ENCODE measurements around the gene CEP85L. TPM values are rescaled to one million over a fixed set of nuclear protein-coding genes. Genes with fewer than 3 reads are reported as not detected.
A peak's percentile ranks its signal among the peaks of the same experiment; 100 is the strongest.

Gene CEP85L
- total and polyA plus RNA-seq, 4 experiments from 2014 or later: 32.7 to 71.1 (median 50.4) TPM

DNA sequence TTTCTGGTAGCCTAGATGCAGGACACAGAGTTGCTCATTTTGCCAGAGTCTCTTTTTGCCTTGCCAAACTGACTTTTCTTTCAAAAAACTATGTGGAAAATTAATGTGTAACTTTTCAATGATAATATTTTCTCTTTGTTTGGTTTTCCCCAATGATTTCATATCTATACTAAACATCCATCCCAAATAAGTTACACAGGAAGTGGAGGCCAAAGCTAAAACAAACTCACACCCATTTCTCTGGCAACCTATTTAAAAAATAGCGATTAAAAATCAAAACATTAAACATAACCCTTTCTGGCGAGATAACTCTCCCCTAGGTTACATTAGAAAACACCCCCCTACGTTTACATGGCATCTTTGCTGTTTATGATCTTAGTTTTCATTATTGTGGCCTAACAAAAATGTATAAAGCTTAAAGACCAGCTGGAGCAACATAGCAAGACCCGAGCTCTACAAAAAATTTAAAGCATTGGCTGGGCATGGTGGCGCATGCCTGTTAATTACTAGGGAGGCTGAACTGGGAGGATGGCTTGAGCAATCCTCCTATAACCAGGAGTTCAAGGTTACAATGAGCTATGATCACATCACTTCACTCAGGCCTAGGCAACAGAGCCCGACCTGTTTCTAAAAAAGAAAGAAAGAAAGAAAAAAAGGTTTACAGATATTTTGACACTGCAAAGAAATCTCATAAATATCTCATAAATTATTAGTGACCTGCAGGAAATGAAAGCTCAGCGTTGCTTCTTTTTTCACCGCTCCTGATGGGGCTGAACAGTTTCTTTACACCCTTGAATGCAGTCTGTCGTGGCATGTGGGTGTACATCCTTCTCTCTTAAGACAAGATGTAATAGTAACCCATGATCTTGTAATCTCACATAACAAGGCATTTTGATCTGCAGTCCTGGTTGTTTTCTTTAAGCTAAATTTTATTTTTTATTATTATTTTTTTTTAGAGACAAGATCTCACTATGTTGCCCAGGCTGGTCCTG, 32.8 kb upstream of the CEP85L start:
- H3K9me3 ChIP-seq (ENCODE audit: control insufficient read depth in 1 of 2, low read length in 2 of 2): no peaks in the 10 kb centered on the region
- intact Hi-C loops (cut with micrococcal nuclease): no loop called here
- no peak for DNase-seq
- no peaks in the 10 kb centered on the region for H3K36me3 ChIP-seq (ENCODE audit: insufficient read depth, low read length)
- H3K4me1 ChIP-seq (ENCODE audit: insufficient read depth, low read length): peaks cover 63% of the 10 kb centered on the region
- Mint-ChIP-seq H3K4me1 (peaks cover 55 to 78% (median 67%) of the 10 kb centered on the region in 4 donors), H3K4me3 (peak overlapping the region in 6 of 8 donors; percentile 39 to 84 (median 57)), H3K36me3 (peaks cover 12 to 13% of the 10 kb centered on the region in 2 donors), H3K27ac (peak overlapping the region; percentile 50 to 93 (median 74)), H3K9me3 (no peaks in the 10 kb centered on the region), H3K27me3 (no peaks in the 10 kb centered on the region)
- POLR2A ChIA-PET (ENCODE audit: partially characterized antibody): interaction anchor here (0.8 to 3.1 kb wide), 6 partner anchors 8 to 117 kb away, joined by 3 to 38 read pairs (median 6); partner anchors contain the start of gene CEP85L
- no peak overlapping the region for H3K4me3 ChIP-seq (ENCODE audit: low read length in 2 of 2)
- H3K27ac ChIP-seq (ENCODE audit: low read depth, low read length): no peak overlapping the region
- H3K27me3 ChIP-seq (ENCODE audit: insufficient read depth, low read length): no peaks in the 10 kb centered on the region
- CTCF ChIA-PET (ENCODE audit: partially characterized antibody): interaction anchor here (0.8 to 3.1 kb wide), 7 partner anchors 13 to 116 kb away, joined by 3 to 14 read pairs (median 4); no protein-coding TSS in a partner anchor

- Histone ChIP-seq H3K27ac (ENCODE audit: low read depth, low read length) (no peak overlapping the region), H3K9me3 (ENCODE audit: control insufficient read depth in 1 of 2, low read length in 2 of 2) (no peaks in the 10 kb centered on the region), H3K4me1 (ENCODE audit: insufficient read depth, low read length) (peaks cover 57% of the 10 kb centered on the region), H3K4me3 (ENCODE audit: low read length in 2 of 2) (no peak overlapping the region), H3K27me3 (ENCODE audit: insufficient read depth, low read length) (no peaks in the 10 kb centered on the region), H3K36me3 (ENCODE audit: insufficient read depth, low read length) (no peaks in the 10 kb centered on the region)
- peaks cover 3 to 12% of the 10 kb centered on the region in 2 donors for H3K36me3 Mint-ChIP-seq
- H3K9me3 Mint-ChIP-seq: peaks cover 0 to 4% (median 0%) of the 10 kb centered on the region in 8 donors
- intact Hi-C loops (cut with micrococcal nuclease): loop anchor here (2.0 kb wide), 1 partner anchor 16 kb away; no protein-coding TSS in a partner anchor
- H3K27ac Mint-ChIP-seq: peak overlapping the region; percentile 2 to 84 (median 34)
- H3K4me1 Mint-ChIP-seq: peaks cover 57 to 74% (median 66%) of the 10 kb centered on the region in 4 donors
- POLR2A ChIA-PET (ENCODE audit: partially characterized antibody): interaction anchor here (1.9 kb wide), 1 partner anchor 29 kb away, joined by 8 read pairs; no protein-coding TSS in a partner anchor
- DNase-seq: peak in 1 of 5 donors; percentile 37
- H3K4me3 Mint-ChIP-seq: peak overlapping the region in 7 of 8 donors; percentile 3 to 67 (median 25)
- H3K27me3 Mint-ChIP-seq: no peaks in the 10 kb centered on the region
- CTCF ChIA-PET (ENCODE audit: partially characterized antibody): interaction anchor here (0.9 to 1.2 kb wide), 2 partner anchors 13 to 120 kb away, joined by 3 read pairs; no protein-coding TSS in a partner anchor
Measured at GRCh38 chr6:118680452-118681095, 29.2 kb upstream of the CEP85L start.

- ChIA-PET POLR2A (ENCODE audit: partially characterized antibody) (no interaction called here), CTCF (ENCODE audit: partially characterized antibody) (interaction anchor here (0.9 kb wide), 1 partner anchor 12 kb away, joined by 3 read pairs; no protein-coding TSS in a partner anchor)
- Histone ChIP-seq H3K36me3 (ENCODE audit: insufficient read depth, low read length) (no peaks in the 10 kb centered on the region), H3K4me3 (ENCODE audit: low read length in 2 of 2) (no peak overlapping the region), H3K9me3 (ENCODE audit: control insufficient read depth in 1 of 2, low read length in 2 of 2) (no peaks in the 10 kb centered on the region), H3K27ac (ENCODE audit: low read depth, low read length) (no peak overlapping the region), H3K4me1 (ENCODE audit: insufficient read depth, low read length) (peaks cover 50% of the 10 kb centered on the region), H3K27me3 (ENCODE audit: insufficient read depth, low read length) (no peaks in the 10 kb centered on the region)
- Mint-ChIP-seq H3K27ac (peak overlapping the region in 4 of 7 donors; percentile 16 to 54 (median 32)), H3K36me3 (peaks cover 2 to 12% of the 10 kb centered on the region in 2 donors), H3K9me3 (peaks cover 0 to 5% (median 0%) of the 10 kb centered on the region in 8 donors), H3K4me1 (peaks cover 54 to 72% (median 66%) of the 10 kb centered on the region in 4 donors), H3K4me3 (peak overlapping the region in 4 of 8 donors; percentile 8 to 59 (median 48)), H3K27me3 (no peaks in the 10 kb centered on the region)
- DNase-seq: no peak
- intact Hi-C loops (cut with micrococcal nuclease): loop anchor here (2.0 kb wide), 1 partner anchor 29 kb away; the partner anchor contains the start of gene CEP85L
Measured at GRCh38 chr6:118679327-118679901, 28.0 kb upstream of the CEP85L start.

DNA sequence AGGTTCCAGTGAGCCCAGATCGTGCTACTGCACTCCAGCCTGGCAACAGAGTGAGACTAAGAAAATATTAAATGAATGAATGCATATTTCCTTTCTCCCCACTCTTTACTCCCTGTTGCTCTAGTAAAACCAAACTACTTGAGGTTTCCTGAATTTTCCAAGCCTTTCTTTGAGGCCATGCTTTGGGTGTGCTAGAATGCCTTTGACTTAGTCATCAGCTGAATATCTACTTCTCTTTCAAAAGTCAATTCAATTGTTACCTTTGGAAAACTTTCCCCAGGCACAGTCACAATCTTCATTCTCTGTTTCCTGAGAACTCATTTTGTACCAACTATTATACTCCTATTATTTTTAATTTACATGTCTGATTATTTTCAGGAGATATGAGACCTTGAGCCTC, 27.5 kb upstream of the CEP85L start:
- no peak overlapping the region for H3K4me3 ChIP-seq (ENCODE audit: low read length in 2 of 2)
- CTCF ChIA-PET (ENCODE audit: partially characterized antibody): no interaction called here
- no peak overlapping the region for H3K27ac ChIP-seq (ENCODE audit: low read depth, low read length)
- H3K27me3 ChIP-seq (ENCODE audit: insufficient read depth, low read length): no peaks in the 10 kb centered on the region
- H3K4me3 Mint-ChIP-seq: no peak overlapping the region
- H3K27me3 Mint-ChIP-seq: no peaks in the 10 kb centered on the region
- no peaks in the 10 kb centered on the region for H3K36me3 ChIP-seq (ENCODE audit: insufficient read depth, low read length)
- peaks cover 0 to 5% (median 0%) of the 10 kb centered on the region in 8 donors for H3K9me3 Mint-ChIP-seq
- peaks cover 49 to 67% (median 61%) of the 10 kb centered on the region in 4 donors for H3K4me1 Mint-ChIP-seq
- peaks cover 2 to 14% of the 10 kb centered on the region in 2 donors for H3K36me3 Mint-ChIP-seq
- no peak for DNase-seq
- POLR2A ChIA-PET (ENCODE audit: partially characterized antibody): no interaction called here
- intact Hi-C loops (cut with micrococcal nuclease): loop anchor here (2.0 kb wide), 1 partner anchor 28 kb away; the partner anchor contains the start of gene CEP85L
- H3K9me3 ChIP-seq (ENCODE audit: control insufficient read depth in 1 of 2, low read length in 2 of 2): no peaks in the 10 kb centered on the region
- H3K4me1 ChIP-seq (ENCODE audit: insufficient read depth, low read length): peaks cover 44% of the 10 kb centered on the region
- H3K27ac Mint-ChIP-seq: peak overlapping the region in 3 of 7 donors; percentile 21 to 54 (median 31)

- H3K4me3 Mint-ChIP-seq: no peak overlapping the region
- H3K27me3 Mint-ChIP-seq: no peaks in the 10 kb centered on the region
- H3K27ac Mint-ChIP-seq: no peak overlapping the region
- Histone ChIP-seq H3K4me3 (ENCODE audit: low read length in 2 of 2) (no peak overlapping the region), H3K27me3 (ENCODE audit: insufficient read depth, low read length) (no peaks in the 10 kb centered on the region), H3K4me1 (ENCODE audit: insufficient read depth, low read length) (peaks cover 36% of the 10 kb centered on the region), H3K9me3 (ENCODE audit: control insufficient read depth in 1 of 2, low read length in 2 of 2) (no peaks in the 10 kb centered on the region), H3K36me3 (ENCODE audit: insufficient read depth, low read length) (no peaks in the 10 kb centered on the region), H3K27ac (ENCODE audit: low read depth, low read length) (no peak overlapping the region)
- no peak for DNase-seq
- peaks cover 5 to 25% of the 10 kb centered on the region in 2 donors for H3K36me3 Mint-ChIP-seq
- ChIA-PET POLR2A (ENCODE audit: partially characterized antibody) (interaction anchor here (1.4 to 1.5 kb wide), 2 partner anchors 10 to 32 kb away, joined by 3 to 10 read pairs; no protein-coding TSS in a partner anchor), CTCF (ENCODE audit: partially characterized antibody) (interaction anchor here (0.6 to 1.7 kb wide), 2 partner anchors 11 to 20 kb away, joined by 3 to 4 read pairs; no protein-coding TSS in a partner anchor)
- H3K4me1 Mint-ChIP-seq: peaks cover 43 to 66% (median 62%) of the 10 kb centered on the region in 4 donors
- peaks cover 0 to 5% (median 0%) of the 10 kb centered on the region in 8 donors for H3K9me3 Mint-ChIP-seq
- intact Hi-C loops (cut with micrococcal nuclease): no loop called here
Measured at GRCh38 chr6:118677193-118677592, 25.8 kb upstream of the CEP85L start.

- intact Hi-C loops (cut with micrococcal nuclease): no loop called here
- H3K4me3 ChIP-seq (ENCODE audit: low read length in 2 of 2): no peak overlapping the region
- H3K27ac Mint-ChIP-seq: no peak overlapping the region
Measured at GRCh38 chr6:118675225-118675624, 23.8 kb upstream of the CEP85L start.

More at GRCh38 chr6:118675225-118675624, 23.8 kb upstream of the CEP85L start:
- H3K9me3 ChIP-seq (ENCODE audit: control insufficient read depth in 1 of 2, low read length in 2 of 2): no peaks in the 10 kb centered on the region
- H3K4me3 Mint-ChIP-seq: no peak overlapping the region
- no peak overlapping the region for H3K27ac ChIP-seq (ENCODE audit: low read depth, low read length)
- H3K27me3 ChIP-seq (ENCODE audit: insufficient read depth, low read length): no peaks in the 10 kb centered on the region
- H3K36me3 Mint-ChIP-seq: peaks cover 5 to 29% of the 10 kb centered on the region in 2 donors
- DNase-seq: no peak
- no peaks in the 10 kb centered on the region for H3K36me3 ChIP-seq (ENCODE audit: insufficient read depth, low read length)
- H3K4me1 Mint-ChIP-seq: peaks cover 37 to 64% (median 58%) of the 10 kb centered on the region in 4 donors
- no peaks in the 10 kb centered on the region for H3K27me3 Mint-ChIP-seq
- POLR2A ChIA-PET (ENCODE audit: partially characterized antibody): no interaction called here
- CTCF ChIA-PET (ENCODE audit: partially characterized antibody): interaction anchor here (0.6 kb wide), 1 partner anchor 58 kb away, joined by 3 read pairs; no protein-coding TSS in a partner anchor
- peaks cover 0 to 5% (median 0%) of the 10 kb centered on the region in 8 donors for H3K9me3 Mint-ChIP-seq
- peaks cover 38% of the 10 kb centered on the region for H3K4me1 ChIP-seq (ENCODE audit: insufficient read depth, low read length)
